COLO668 (cell line): Measurements from ENCODE around the gene TOM1.
"Not testable (repeated sequence)": the region's sequence is repeated elsewhere in the genome, so short reads cannot be mapped to it uniquely, and the experiment has no call there.

Experiments used
- DNase-seq: peaks from one replicate; lab custom pipeline; 2025; ENCODE audit not compliant: unreplicated experiment; lab: John Stamatoyannopoulos, UW

Gene TOM1

DNA sequence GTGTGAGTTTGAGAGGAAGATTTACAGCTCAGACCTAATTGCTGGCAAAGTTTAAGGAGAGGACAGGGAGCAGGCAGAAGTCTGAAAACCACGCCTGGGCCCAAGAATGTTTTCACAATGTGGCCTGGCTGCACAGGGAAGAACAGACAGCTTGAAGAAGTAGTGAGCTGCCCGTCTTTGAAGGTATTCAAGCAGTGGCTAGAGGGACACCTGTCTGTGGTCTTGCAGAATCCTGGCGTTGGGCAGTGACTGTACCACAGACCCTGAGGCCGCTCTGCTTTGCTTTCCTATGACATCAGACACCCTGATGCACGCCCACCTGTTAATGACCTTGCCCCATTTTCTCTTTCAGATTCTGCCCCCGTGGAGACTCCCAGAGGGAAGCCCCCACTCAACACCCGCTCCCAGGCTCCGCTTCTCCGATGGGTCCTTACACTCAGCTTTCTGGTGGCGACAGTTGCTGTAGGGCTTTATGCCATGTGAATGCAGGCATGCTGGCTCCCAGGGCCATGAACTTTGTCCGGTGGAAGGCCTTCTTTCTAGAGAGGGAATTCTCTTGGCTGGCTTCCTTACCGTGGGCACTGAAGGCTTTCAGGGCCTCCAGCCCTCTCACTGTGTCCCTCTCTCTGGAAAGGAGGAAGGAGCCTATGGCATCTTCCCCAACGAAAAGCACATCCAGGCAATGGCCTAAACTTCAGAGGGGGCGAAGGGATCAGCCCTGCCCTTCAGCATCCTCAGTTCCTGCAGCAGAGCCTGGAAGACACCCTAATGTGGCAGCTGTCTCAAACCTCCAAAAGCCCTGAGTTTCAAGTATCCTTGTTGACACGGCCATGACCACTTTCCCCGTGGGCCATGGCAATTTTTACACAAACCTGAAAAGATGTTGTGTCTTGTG, 93.7 kb downstream of the TOM1 start:
- no peak for DNase-seq

DNA sequence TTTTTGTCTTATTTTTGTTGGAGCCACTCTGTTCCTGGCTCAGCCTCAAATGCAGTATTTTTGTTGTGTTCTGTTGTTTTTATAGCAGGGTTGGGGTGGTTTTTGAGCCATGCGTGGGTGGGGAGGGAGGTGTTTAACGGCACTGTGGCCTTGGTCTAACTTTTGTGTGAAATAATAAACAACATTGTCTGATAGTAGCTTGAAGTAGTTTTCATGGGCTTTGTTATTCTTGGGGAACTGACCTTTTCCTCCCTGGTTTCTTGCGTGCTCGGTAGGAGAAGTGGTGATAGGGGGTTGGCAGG, 94.3 kb downstream of the TOM1 start:
- DNase-seq: no peak

DNA sequence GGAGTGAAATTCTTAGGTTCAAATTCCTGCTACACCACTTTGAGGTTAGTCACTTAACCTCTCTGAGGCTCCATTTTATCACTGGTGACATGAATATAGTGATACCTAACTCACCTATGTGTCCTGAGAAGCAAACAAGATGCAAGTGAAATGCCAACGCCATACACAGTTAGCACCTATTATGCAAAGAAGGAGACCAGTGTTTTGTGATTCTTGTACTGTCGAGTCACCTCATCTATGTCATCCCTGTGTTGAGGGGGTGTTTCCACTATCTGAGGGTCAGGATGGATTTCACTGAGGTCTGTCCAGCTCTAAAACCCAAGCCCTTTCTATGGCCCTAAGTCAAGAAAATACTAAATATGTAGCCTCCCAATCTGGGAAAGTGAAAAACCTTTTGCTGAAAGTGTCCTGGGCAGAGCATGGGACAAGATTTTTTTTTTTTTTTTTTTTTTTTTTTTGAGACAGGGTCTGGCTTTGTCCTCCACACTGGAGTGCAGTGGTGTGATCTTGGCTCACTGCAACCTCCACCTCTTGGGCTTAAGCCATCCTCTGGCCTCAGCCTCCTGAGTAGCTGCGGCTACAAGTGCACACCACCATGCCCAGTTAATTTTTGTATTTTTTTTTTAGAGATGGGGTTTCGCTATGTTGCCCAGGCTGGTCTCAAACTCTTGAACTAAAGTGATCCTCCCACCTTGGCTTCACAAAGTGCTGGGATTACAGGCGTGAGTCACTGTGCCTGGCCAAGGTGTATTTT, 95.3 kb downstream of the TOM1 start:
- no peak for DNase-seq

GRCh38 chr22:35396622-35397021, 96.9 kb downstream of the TOM1 start:
- DNase-seq: not testable (repeated sequence)

DNA sequence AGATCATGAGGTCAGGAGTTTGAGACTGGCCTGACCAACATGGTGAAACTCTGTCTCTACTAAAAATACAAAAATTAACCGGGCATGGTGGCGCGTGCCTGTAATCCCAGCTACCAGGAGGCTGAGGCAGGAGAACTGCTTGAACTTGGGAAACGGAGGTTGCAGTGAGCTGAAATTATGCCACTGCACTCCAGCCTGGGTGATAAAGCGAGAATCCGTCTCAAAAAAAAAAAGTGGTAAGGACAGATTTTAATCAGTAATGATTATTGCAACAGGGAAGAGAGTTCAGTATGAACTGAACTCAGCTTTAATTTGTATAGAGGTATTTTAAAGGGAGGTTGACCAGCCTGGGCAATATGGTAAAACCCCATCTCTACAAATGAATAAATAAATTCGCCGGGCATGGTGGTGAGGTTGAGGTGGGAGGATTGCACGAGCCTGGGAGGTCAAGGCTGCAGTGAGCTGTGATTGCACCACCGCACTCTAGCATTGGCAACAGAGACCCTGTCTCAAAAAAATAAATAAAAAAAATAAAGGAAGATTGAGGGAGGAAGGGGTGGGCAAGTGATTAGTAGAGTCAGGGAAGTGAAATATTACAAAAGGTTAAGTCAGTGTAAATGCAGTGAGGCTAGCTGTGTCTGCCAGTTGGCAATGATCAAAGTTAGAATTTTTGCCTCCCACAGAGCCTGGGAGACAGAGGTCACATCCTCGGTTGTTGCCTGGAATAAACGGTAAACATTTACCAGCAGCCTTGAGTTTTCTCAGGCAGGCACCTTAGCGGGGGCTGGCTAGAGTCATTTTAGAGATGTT, 97.6 kb downstream of the TOM1 start:
- DNase-seq: no peak
